CD4-positive, alpha-beta memory T cell (primary cell): ENCODE data around the gene DDX6. TPM values are rescaled to one million over a fixed set of nuclear protein-coding genes. Genes with fewer than 3 reads are reported as not detected.

ENCODE experiments used
- CTCF ChIA-PET: fragments of 350-600 bp; sonication (Branson Sonifier 250); formaldehyde crosslinking; loops from one replicate; lab custom pipeline; 2021; ENCODE audit warnings: inconsistent platforms; ENCODE audit not compliant: partially characterized antibody; lab: Charles Lee
- POLR2A ChIA-PET: fragments of 350-600 bp; sonication (Branson Sonifier 250); formaldehyde crosslinking; loops from one replicate; lab custom pipeline; 2021; ENCODE audit not compliant: partially characterized antibody; lab: Charles Lee
- DNase-seq, 5 donors: peaks; one replicate each; pipeline versions ENCODE4 v3.0.0 to v3.0.0-alpha.2; 2020 to 2022; ENCODE audit warnings: mixed read lengths in 1 of 5
- H3K27ac ChIP-seq: one replicate; pipeline ENCODE4 v1.7.0; 2013; ENCODE audit warnings: low read depth, low read length
- H3K27me3 ChIP-seq: 2 replicates; pipeline ENCODE4 v1.7.0; 2013; ENCODE audit warnings: mild to moderate bottlenecking, low read length, moderate library complexity; ENCODE audit not compliant: insufficient read depth
- H3K36me3 ChIP-seq: 2 replicates; pipeline ENCODE4 v1.7.0; 2013; ENCODE audit warnings: mild to moderate bottlenecking, low read length, moderate library complexity; ENCODE audit not compliant: insufficient read depth
- H3K4me1 ChIP-seq: 2 replicates; pipeline ENCODE4 v1.7.0; 2013; ENCODE audit warnings: mild to moderate bottlenecking, low read length, moderate library complexity; ENCODE audit not compliant: insufficient read depth
- H3K4me3 ChIP-seq, 2 donors: one replicate each; pipeline ENCODE4 v1.7.0; 2013; ENCODE audit warnings: low read length in 2 of 2, mild to moderate bottlenecking in 1 of 2
- H3K9me3 ChIP-seq, 2 donors: one replicate each; pipeline ENCODE4 v1.7.0; 2013; ENCODE audit warnings: low read length in 2 of 2, control low read depth in 1 of 2; ENCODE audit not compliant: control insufficient read depth in 1 of 2
- H3K27ac Mint-ChIP-seq, 7 donors: one replicate each; pipeline ENCODE4 v1.8.0; 2020 to 2021; ENCODE audit warnings: mixed read lengths in 7 of 7, mild to moderate bottlenecking in 6 of 7, inconsistent platforms in 3 of 7, moderate library complexity in 3 of 7
- H3K27me3 Mint-ChIP-seq, 2 donors: one replicate each; pipeline ENCODE4 v1.8.0; 2020 to 2021; ENCODE audit warnings: mixed read lengths in 2 of 2
- H3K36me3 Mint-ChIP-seq, 2 donors: one replicate each; pipeline ENCODE4 v1.8.0; 2020 to 2021; ENCODE audit warnings: mixed read lengths in 2 of 2, inconsistent platforms in 1 of 2, mild to moderate bottlenecking in 1 of 2
- H3K4me1 Mint-ChIP-seq, 4 donors: one replicate each; pipeline ENCODE4 v1.8.0; 2020 to 2021; ENCODE audit warnings: mixed read lengths in 4 of 4, mild to moderate bottlenecking in 1 of 4
- H3K4me3 Mint-ChIP-seq, 8 donors: one replicate each; pipeline ENCODE4 v1.8.0; 2020 to 2021; ENCODE audit warnings: mixed read lengths in 8 of 8, mild to moderate bottlenecking in 7 of 8, moderate library complexity in 6 of 8, inconsistent platforms in 3 of 8
- H3K9me3 Mint-ChIP-seq, 8 donors: one replicate each; pipeline ENCODE4 v1.8.0; 2020 to 2021; ENCODE audit warnings: mixed read lengths in 8 of 8, mild to moderate bottlenecking in 5 of 8, inconsistent platforms in 3 of 8, moderate library complexity in 1 of 8
- intact Hi-C: fragments of 100-400 bp; cut with micrococcal nuclease; formaldehyde crosslinking; loops from one replicate; pipeline ENCODE4 v1.15.1; 2023
- polyA plus RNA-seq, 2 donors: library from polyadenylated mRNA; unstranded; fragments of 300-500 nt; fragmentation: Illumina TruSeq; gene quantifications; one replicate each; pipeline ENCODE4 v1.2.3, GENCODE V29; 2021
- total RNA-seq, 2 experiments: library from RNA; stranded (reverse); gene quantifications; one replicate each; pipeline ENCODE4 v1.2.3, GENCODE V29; 2021

The DDX6 gene
- total and polyA plus RNA-seq, 4 experiments from 2014 or later = 74.6 to 304 (median 195) TPM

DNA sequence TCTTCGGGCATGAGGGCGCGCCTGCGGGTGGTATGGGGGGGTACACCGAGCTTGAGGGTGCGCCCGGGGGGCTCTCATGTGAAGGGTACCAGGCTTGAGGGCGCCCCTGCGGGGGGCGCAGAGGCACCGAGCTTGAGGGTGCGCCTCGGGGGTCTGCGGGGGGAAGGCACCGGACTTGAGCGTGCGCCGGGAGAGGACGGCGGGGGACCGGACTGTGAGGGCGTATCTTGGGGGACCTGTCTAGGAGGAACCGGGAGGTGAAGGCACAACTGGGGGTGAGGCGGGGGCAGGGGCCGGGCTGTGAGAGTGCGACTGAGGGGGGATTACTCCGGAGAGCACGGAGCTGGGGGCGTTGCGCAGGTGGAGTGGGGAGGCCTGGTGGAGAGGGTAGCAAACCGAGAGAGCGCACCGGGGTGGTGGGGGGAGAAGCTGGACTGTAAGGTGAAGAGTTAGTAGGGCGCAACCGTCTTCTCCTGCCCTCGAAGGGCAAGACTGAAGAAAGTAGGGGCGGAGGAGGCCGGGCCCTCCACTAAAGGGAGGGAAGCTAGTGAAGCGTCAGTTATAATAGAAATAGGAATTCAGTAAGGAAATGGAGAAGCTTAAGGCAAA is 1.1 kb upstream of the DDX6 start:
- Histone ChIP-seq H3K9me3 (no peaks in the 10 kb centered on the region), H3K27ac (peak overlapping the region; percentile 99), H3K4me1 (peaks cover 23% of the 10 kb centered on the region), H3K36me3 (no peaks in the 10 kb centered on the region), H3K27me3 (no peaks in the 10 kb centered on the region), H3K4me3 (peak overlapping the region; percentile 34 to 68)
- intact Hi-C loops = loop anchor here (1.0 to 5.0 kb wide), 5 partner anchors 15 to 226 kb away; partner anchors contain the start of genes RPS25, TRAPPC4 and UPK2
- peak overlapping the region; percentile 95 to 100 (median 99) for H3K4me3 Mint-ChIP-seq
- H3K36me3 Mint-ChIP-seq = peaks cover 6 to 35% of the 10 kb centered on the region in 2 donors
- H3K27me3 Mint-ChIP-seq = no peaks in the 10 kb centered on the region
- DNase-seq = peak; percentile 16 to 51 (median 24)
- ChIA-PET CTCF (interaction anchor here (0.7 to 10.5 kb wide), 36 partner anchors 8 to 276 kb away, joined by 3 to 149 read pairs (median 4); partner anchors contain the start of genes BCL9L, CXCR5 and VPS11), POLR2A (interaction anchor here (0.7 to 8.8 kb wide), 37 partner anchors 9 to 447 kb away, joined by 3 to 336 read pairs (median 5); partner anchors contain the start of genes ARCN1, CBL, CENATAC and HYOU1)
- H3K27ac Mint-ChIP-seq = peak overlapping the region; percentile 98 to 100 (median 99)
- H3K4me1 Mint-ChIP-seq = peaks cover 7 to 46% (median 12%) of the 10 kb centered on the region in 4 donors
- peaks cover 0 to 1% (median 0%) of the 10 kb centered on the region in 8 donors for H3K9me3 Mint-ChIP-seq

GRCh38 chr11:118790357-118791110 is 430 bp downstream of the DDX6 start:
- peak in 4 of 5 donors; percentile 56 to 69 (median 60) for DNase-seq
- Mint-ChIP-seq H3K27me3 (no peaks in the 10 kb centered on the region), H3K36me3 (peaks cover 14 to 48% of the 10 kb centered on the region in 2 donors), H3K4me1 (peaks cover 16 to 62% (median 26%) of the 10 kb centered on the region in 4 donors), H3K27ac (peak overlapping the region; percentile 98 to 100 (median 99)), H3K9me3 (no peaks in the 10 kb centered on the region), H3K4me3 (peak overlapping the region; percentile 95 to 100 (median 99))
- intact Hi-C loops = loop anchor here (1.0 to 5.0 kb wide), 9 partner anchors 14 to 228 kb away; partner anchors contain the start of genes RPS25, TRAPPC4 and UPK2
- H3K4me1 ChIP-seq = peaks cover 38% of the 10 kb centered on the region
- peak overlapping the region; percentile 68 to 78 for H3K4me3 ChIP-seq
- H3K9me3 ChIP-seq = no peaks in the 10 kb centered on the region
- peaks cover 6% of the 10 kb centered on the region for H3K36me3 ChIP-seq
- ChIA-PET CTCF (interaction anchor here (0.5 to 10.5 kb wide), 24 partner anchors 12 to 218 kb away, joined by 3 to 149 read pairs (median 12); partner anchors contain the start of genes ARCN1, BCL9L and CXCR5), POLR2A (interaction anchor here (0.7 to 8.8 kb wide), 40 partner anchors 10 to 561 kb away, joined by 3 to 336 read pairs (median 5); partner anchors contain the start of genes ARCN1, CBL, CENATAC and DPAGT1)
- H3K27me3 ChIP-seq = no peaks in the 10 kb centered on the region
- H3K27ac ChIP-seq = peak overlapping the region; percentile 99

DNA sequence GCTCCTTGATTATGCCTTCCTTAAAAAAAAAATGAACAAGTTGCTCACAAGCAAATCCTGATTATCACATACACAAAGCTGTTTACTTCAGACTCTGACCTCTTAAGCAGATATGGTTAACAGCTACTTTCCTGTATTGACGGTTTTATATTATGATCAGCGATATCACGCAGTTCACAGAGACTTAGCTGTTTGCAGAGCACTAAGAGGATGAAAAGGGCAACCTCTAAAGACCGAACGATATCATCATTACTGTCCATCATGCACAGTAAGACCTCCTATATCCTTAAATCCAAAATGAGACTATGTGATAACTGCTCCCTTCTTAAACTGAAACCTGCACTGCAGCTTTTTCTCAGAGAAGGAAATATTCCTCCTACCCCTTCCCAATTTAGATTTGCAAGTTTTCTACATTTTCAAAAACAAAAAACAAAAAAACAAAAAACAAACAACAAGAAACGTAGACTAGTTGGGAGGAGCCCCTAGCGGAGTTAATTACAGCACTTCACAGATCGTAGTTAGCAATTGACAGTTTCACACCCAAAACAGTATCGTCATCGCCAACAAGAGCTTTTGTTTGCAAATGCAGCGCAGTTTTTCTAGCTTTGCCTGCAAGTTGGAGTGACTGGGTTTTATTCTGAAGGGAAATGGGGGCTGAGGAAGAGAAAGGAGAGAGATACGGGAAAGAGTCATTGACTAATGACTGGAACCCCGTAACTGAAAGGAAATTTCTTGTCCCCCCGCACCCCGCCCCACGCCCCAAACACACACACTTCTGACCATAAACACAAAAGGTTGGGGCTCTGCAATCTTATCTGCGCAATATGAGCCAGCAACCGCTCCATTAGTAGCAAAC is 1.2 kb downstream of the DDX6 start:
- Mint-ChIP-seq H3K4me3 (peak overlapping the region; percentile 95 to 100 (median 99)), H3K27me3 (no peaks in the 10 kb centered on the region), H3K9me3 (no peaks in the 10 kb centered on the region), H3K27ac (peak overlapping the region; percentile 98 to 100 (median 99)), H3K36me3 (peaks cover 14 to 53% of the 10 kb centered on the region in 2 donors), H3K4me1 (peaks cover 18 to 69% (median 28%) of the 10 kb centered on the region in 4 donors)
- Histone ChIP-seq H3K36me3 (peaks cover 14% of the 10 kb centered on the region), H3K9me3 (no peaks in the 10 kb centered on the region), H3K4me3 (peak overlapping the region; percentile 68 to 78), H3K4me1 (peaks cover 46% of the 10 kb centered on the region), H3K27ac (peak overlapping the region; percentile 99), H3K27me3 (no peaks in the 10 kb centered on the region)
- CTCF ChIA-PET = interaction anchor here (0.5 to 10.5 kb wide), 32 partner anchors 9 to 225 kb away, joined by 3 to 149 read pairs (median 6); partner anchors contain the start of gene BCL9L
- intact Hi-C loops = loop anchor here (1.0 to 5.0 kb wide), 7 partner anchors 13 to 167 kb away; partner anchors contain the start of gene UPK2
- peak; percentile 59 to 66 (median 63) for DNase-seq
- POLR2A ChIA-PET = interaction anchor here (0.9 to 8.8 kb wide), 29 partner anchors 9 to 565 kb away, joined by 3 to 336 read pairs (median 5); partner anchors contain the start of genes CENATAC, DPAGT1, JAML and KMT2A

DNA sequence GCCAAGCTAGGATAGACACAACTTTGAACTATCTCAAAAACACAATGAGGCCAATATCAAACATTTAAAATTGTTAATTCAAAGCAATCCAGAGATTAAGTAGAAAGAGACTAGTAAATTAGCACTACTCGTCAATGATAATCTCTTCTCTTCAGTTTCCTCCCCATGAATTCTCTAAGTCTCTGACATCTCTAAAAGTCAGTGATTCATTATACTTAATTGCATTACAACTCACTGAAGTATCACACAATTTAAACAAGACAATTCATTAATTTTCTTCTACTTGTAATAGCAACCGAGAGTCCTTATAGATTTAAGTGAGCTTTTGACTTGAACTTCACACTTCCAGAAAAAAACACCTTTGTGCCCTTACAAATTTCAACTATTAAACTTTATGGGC is 4.3 kb downstream of the DDX6 start:
- Histone ChIP-seq H3K4me3 (peak overlapping the region in 1 of 2 donors; percentile 18), H3K27ac (peak overlapping the region; percentile 18), H3K4me1 (peaks cover 67% of the 10 kb centered on the region), H3K27me3 (no peaks in the 10 kb centered on the region), H3K36me3 (peaks cover 25% of the 10 kb centered on the region), H3K9me3 (no peaks in the 10 kb centered on the region)
- peak overlapping the region; percentile 63 to 100 (median 76) for H3K4me3 Mint-ChIP-seq
- DNase-seq = no peak
- H3K36me3 Mint-ChIP-seq = peaks cover 24 to 65% of the 10 kb centered on the region in 2 donors
- intact Hi-C loops = no loop called here
- peaks cover 21 to 75% (median 36%) of the 10 kb centered on the region in 4 donors for H3K4me1 Mint-ChIP-seq
- ChIA-PET CTCF (interaction anchor here (1.2 to 10.5 kb wide), 9 partner anchors 13 to 170 kb away, joined by 3 to 149 read pairs (median 33); no protein-coding TSS in a partner anchor), POLR2A (interaction anchor here (0.6 to 8.8 kb wide), 8 partner anchors 10 to 445 kb away, joined by 3 to 336 read pairs (median 4); partner anchors contain the start of gene TRAPPC4)
- peak overlapping the region; percentile 75 to 99 (median 78) for H3K27ac Mint-ChIP-seq
- H3K27me3 Mint-ChIP-seq = no peaks in the 10 kb centered on the region
- H3K9me3 Mint-ChIP-seq = no peaks in the 10 kb centered on the region

- no peaks in the 10 kb centered on the region for H3K27me3 Mint-ChIP-seq
- H3K36me3 Mint-ChIP-seq = peaks cover 31 to 65% of the 10 kb centered on the region in 2 donors
- intact Hi-C loops = no loop called here
- Histone ChIP-seq H3K9me3 (no peaks in the 10 kb centered on the region), H3K36me3 (peaks cover 32% of the 10 kb centered on the region), H3K4me1 (peaks cover 79% of the 10 kb centered on the region), H3K4me3 (no peak overlapping the region), H3K27ac (peak overlapping the region; percentile 53), H3K27me3 (no peaks in the 10 kb centered on the region)
- H3K4me1 Mint-ChIP-seq = peaks cover 25 to 85% (median 42%) of the 10 kb centered on the region in 4 donors
- peak overlapping the region in 3 of 7 donors; percentile 75 to 99 (median 86) for H3K27ac Mint-ChIP-seq
- POLR2A ChIA-PET = interaction anchor here (0.6 to 8.8 kb wide), 6 partner anchors 9 to 92 kb away, joined by 3 to 336 read pairs (median 4); no protein-coding TSS in a partner anchor
- H3K9me3 Mint-ChIP-seq = peaks cover 0 to 1% (median 0%) of the 10 kb centered on the region in 8 donors
- H3K4me3 Mint-ChIP-seq = peak overlapping the region in 4 of 8 donors; percentile 49 to 100 (median 79)
- peak in 1 of 5 donors; percentile 49 for DNase-seq
- CTCF ChIA-PET = interaction anchor here (0.5 to 10.5 kb wide), 12 partner anchors 15 to 398 kb away, joined by 3 to 149 read pairs (median 5); no protein-coding TSS in a partner anchor
Measured at GRCh38 chr11:118785362-118785761, 5.6 kb downstream of the DDX6 start.
